Measurements from ENCODE around the gene CASP8. TPM values are rescaled to one million over a fixed set of nuclear protein-coding genes. Genes with fewer than 3 reads are reported as not detected.
A peak's percentile ranks its signal among the peaks of the same experiment; 100 is the strongest.

The CASP8 gene
- total and polyA plus RNA-seq, 2 of the 13 experiments (the other 11 are each of a cell fraction or from before 2014, with no cell fraction given) = 25.0 to 52.8 TPM

DNA sequence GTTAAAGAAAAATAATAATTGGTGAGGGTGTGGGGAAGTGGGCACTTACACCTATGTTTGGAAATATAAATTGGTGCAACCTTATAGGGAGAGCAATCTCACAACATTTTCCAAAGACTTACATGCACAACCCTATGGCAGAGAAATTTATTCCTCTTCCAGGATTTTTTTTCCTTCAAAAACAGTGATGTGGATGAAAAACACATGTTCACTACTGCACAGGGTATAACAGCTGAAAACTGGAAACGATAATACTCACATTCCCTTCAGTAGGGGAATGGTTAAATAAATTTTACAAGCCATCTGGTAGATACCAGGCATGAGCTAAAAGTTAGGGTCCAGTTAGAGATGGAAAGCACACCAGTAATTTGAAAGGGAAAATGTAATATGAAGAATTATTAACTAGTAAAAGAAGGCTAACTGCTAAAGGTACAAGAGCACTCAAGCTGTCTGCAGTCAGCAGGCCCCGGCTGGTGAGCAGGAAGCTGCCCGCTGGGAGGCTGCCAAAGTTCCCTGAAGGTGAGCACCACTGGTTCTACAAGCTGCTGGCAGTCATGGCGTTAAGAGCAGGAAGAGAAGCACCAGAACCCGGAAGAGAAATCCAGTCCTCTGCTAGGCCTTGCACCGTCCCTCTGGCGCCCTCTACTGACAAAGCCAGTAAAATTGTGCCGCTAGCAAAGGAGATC, 28.4 kb upstream of the CASP8 start (continued):
- peak; percentile 87 for TF ChIP-seq ZNF274 (CRISPR knock-in tag; IDR thresholded peaks at IDR 0.05)
- TF ChIP-seq SP2 (CRISPR knock-in tag; IDR thresholded peaks at IDR 0.05) = no peak
- TF ChIP-seq, protein P1, sequence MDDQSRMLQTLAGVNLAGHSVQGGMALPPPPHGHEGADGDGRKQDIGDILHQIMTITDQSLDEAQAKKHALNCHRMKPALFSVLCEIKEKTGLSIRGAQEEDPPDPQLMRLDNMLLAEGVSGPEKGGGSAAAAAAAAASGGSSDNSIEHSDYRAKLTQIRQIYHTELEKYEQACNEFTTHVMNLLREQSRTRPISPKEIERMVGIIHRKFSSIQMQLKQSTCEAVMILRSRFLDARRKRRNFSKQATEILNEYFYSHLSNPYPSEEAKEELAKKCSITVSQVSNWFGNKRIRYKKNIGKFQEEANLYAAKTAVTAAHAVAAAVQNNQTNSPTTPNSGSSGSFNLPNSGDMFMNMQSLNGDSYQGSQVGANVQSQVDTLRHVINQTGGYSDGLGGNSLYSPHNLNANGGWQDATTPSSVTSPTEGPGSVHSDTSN (CRISPR knock-in tag; IDR thresholded peaks at IDR 0.05; ENCODE audit: borderline replicate concordance) = no peak
- TF ChIP-seq, protein P2, sequence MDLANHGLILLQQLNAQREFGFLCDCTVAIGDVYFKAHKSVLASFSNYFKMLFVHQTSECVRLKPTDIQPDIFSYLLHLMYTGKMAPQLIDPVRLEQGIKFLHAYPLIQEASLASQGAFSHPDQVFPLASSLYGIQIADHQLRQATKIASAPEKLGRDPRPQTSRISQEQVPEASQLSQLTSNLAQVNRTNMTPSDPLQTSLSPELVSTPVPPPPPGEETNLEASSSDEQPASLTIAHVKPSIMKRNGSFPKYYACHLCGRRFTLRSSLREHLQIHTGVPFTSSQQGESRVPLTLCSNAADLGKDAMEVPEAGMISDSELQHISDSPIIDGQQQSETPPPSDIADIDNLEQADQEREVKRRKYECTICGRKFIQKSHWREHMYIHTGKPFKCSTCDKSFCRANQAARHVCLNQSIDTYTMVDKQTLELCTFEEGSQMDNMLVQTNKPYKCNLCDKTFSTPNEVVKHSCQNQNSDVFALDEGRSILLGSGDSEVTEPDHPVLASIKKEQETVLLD (CRISPR knock-in tag; IDR thresholded peaks at IDR 0.05; ENCODE audit: low read depth) = no peak
- TF ChIP-seq, protein P3, sequence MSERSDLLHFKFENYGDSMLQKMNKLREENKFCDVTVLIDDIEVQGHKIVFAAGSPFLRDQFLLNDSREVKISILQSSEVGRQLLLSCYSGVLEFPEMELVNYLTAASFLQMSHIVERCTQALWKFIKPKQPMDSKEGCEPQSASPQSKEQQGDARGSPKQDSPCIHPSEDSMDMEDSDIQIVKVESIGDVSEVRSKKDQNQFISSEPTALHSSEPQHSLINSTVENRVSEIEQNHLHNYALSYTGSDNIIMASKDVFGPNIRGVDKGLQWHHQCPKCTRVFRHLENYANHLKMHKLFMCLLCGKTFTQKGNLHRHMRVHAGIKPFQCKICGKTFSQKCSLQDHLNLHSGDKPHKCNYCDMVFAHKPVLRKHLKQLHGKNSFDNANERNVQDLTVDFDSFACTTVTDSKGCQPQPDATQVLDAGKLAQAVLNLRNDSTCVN (CRISPR knock-in tag; IDR thresholded peaks at IDR 0.05; ENCODE audit: borderline replicate concordance) = peak; percentile 69; the same call in 1 of the 2 replicates
- TF ChIP-seq ZZZ3 (CRISPR knock-in tag; IDR thresholded peaks at IDR 0.05; ENCODE audit: borderline replicate concordance) = 0 out of 2 replicates have a peak, but pooled peaks have one; percentile 47
- TF ChIP-seq TARDBP (CRISPR knock-in tag; IDR thresholded peaks at IDR 0.05) = peak; percentile 95; the same call in 1 of the 2 replicates
- TF ChIP-seq ATM (IDR thresholded peaks at IDR 0.05; ENCODE audit: borderline replicate concordance) = no peak
- TF ChIP-seq DR1 (CRISPR knock-in tag; IDR thresholded peaks at IDR 0.05) = peak; percentile 44; the same call in 1 of the 2 replicates
- TF ChIP-seq ZNF326 (CRISPR knock-in tag; IDR thresholded peaks at IDR 0.05; ENCODE audit: borderline replicate concordance) = no peak
- TF ChIP-seq ZNF629 (CRISPR knock-in tag; conservative IDR thresholded peaks at IDR 0.05) = no peak
- TF ChIP-seq, protein P4, sequence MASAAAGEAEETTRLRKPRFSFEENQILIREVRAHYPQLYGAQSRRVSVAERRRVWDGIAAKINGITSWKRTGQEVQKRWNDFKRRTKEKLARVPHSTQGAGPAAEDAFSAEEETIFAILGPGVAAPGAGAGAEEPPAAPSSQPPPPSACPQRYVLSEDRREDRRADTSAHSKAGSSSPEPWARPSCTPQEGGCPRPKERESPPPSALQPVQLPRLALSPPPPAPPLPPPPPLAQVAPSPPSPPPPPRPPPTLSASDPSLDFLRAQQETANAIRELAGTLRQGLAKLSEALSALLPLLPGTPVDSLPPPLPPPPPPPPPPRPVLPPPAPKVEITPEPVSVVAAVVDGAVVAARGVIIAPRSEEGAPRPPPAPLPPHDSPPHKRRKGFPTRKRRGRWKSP (CRISPR knock-in tag; IDR thresholded peaks at IDR 0.05) = peak; percentile 94
- TF ChIP-seq, protein P5, sequence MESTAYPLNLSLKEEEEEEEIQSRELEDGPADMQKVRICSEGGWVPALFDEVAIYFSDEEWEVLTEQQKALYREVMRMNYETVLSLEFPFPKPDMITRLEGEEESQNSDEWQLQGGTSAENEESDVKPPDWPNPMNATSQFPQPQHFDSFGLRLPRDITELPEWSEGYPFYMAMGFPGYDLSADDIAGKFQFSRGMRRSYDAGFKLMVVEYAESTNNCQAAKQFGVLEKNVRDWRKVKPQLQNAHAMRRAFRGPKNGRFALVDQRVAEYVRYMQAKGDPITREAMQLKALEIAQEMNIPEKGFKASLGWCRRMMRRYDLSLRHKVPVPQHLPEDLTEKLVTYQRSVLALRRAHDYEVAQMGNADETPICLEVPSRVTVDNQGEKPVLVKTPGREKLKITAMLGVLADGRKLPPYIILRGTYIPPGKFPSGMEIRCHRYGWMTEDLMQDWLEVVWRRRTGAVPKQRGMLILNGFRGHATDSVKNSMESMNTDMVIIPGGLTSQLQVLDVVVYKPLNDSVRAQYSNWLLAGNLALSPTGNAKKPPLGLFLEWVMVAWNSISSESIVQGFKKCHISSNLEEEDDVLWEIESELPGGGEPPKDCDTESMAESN (CRISPR knock-in tag; conservative IDR thresholded peaks at IDR 0.05) = peak; percentile 69
- TF ChIP-seq RXRB (CRISPR knock-in tag; IDR thresholded peaks at IDR 0.05; ENCODE audit: borderline replicate concordance) = peak; percentile 78
- TF ChIP-seq ZNF644 (CRISPR knock-in tag; IDR thresholded peaks at IDR 0.05; ENCODE audit: low read depth) = peak; percentile 90
- TF ChIP-seq TP53 (CRISPR knock-in tag; conservative IDR thresholded peaks at IDR 0.05) = 0 out of 2 replicates have a peak, but pooled peaks have one; percentile 62
- TF ChIP-seq ZNF550 (CRISPR knock-in tag; IDR thresholded peaks at IDR 0.05; ENCODE audit: borderline replicate concordance) = no peak
- TF ChIP-seq HOXD1 (CRISPR knock-in tag; IDR thresholded peaks at IDR 0.05) = peak; percentile 39; the same call in 1 of the 2 replicates
- TF ChIP-seq ZFP41 (CRISPR knock-in tag; IDR thresholded peaks at IDR 0.05; ENCODE audit: borderline replicate concordance) = no peak
- TF ChIP-seq KDM4B (CRISPR knock-in tag; IDR thresholded peaks at IDR 0.05) = peak; percentile 71; the same call in 1 of the 2 replicates
- no peak for TF ChIP-seq ZNF709 (CRISPR knock-in tag; IDR thresholded peaks at IDR 0.05)
- TF ChIP-seq, protein P6, sequence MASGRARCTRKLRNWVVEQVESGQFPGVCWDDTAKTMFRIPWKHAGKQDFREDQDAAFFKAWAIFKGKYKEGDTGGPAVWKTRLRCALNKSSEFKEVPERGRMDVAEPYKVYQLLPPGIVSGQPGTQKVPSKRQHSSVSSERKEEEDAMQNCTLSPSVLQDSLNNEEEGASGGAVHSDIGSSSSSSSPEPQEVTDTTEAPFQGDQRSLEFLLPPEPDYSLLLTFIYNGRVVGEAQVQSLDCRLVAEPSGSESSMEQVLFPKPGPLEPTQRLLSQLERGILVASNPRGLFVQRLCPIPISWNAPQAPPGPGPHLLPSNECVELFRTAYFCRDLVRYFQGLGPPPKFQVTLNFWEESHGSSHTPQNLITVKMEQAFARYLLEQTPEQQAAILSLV (CRISPR knock-in tag; IDR thresholded peaks at IDR 0.05; ENCODE audit: borderline replicate concordance) = no peak; the same call in 1 of the 2 replicates

Data from HepG2 (cell line).